T-cell (primary cell): ENCODE measurements around the gene RGS3. TPM values are rescaled to one million over a fixed set of nuclear protein-coding genes. Genes with fewer than 3 reads are reported as not detected.
A peak's percentile ranks its signal among the peaks of the same experiment; 100 is the strongest.

Experiments
- ATAC-seq, 4 experiments: fragments of 200-7000 bp in 3 of 4; fragments of 150-1000 bp in 1 of 4; cut with Tn5 transposase; replicated peaks in 1 of 4; 1 replicate in 3 of 4; 2 replicates in 1 of 4; pipeline ENCODE4 v1.10.0; 2021; ENCODE audit warnings: moderate library complexity in 3 of 4, mild to moderate bottlenecking in 2 of 4, moderate number of reproducible peaks in 1 of 4
- CTCF ChIA-PET, 2 donors: fragments of 300-600 bp; sonication (Branson Sonifier 250); formaldehyde crosslinking; loops; one replicate each; lab custom pipeline; 2022; ENCODE audit warnings: antibody characterized with exemption in 2 of 2; lab: Charles Lee
- POLR2A ChIA-PET, 2 donors: fragments of 300-600 bp; sonication (Branson Sonifier 250); formaldehyde crosslinking; loops; one replicate each; lab custom pipeline; 2022; ENCODE audit warnings: antibody characterized with exemption in 2 of 2; lab: Charles Lee
- DNase-seq, 35 experiments: peaks; one replicate each; pipeline versions ENCODE4 v3.0.0 to v3.0.0-alpha.2; 2013 to 2023
- H3K27ac ChIP-seq: one replicate; pipeline ENCODE4 v1.5.1; 2013; ENCODE audit warnings: low read length
- H3K27me3 ChIP-seq, 2 experiments: replicated peaks in 1 of 2; 1 replicate in 1 of 2; 2 replicates in 1 of 2; pipeline versions ENCODE4 v1.6.1 to v1.7.0; 2013; ENCODE audit warnings: low read length in 1 of 2, mixed read lengths in 1 of 2; ENCODE audit not compliant: control insufficient read depth in 2 of 2, insufficient read depth in 2 of 2; ENCODE audit errors: extremely low read depth in 1 of 2
- H3K36me3 ChIP-seq, 2 donors: 1 replicate in 1 of 2; 2 replicates in 1 of 2; pipeline versions ENCODE4 v1.6.1 to v1.7.0; 2013; ENCODE audit warnings: low read length in 1 of 2; ENCODE audit not compliant: control insufficient read depth in 2 of 2, insufficient read depth in 1 of 2; ENCODE audit errors: extremely low read depth in 1 of 2
- H3K4me1 ChIP-seq, 2 experiments: 1 replicate in 1 of 2; 2 replicates in 1 of 2; pipeline versions ENCODE4 v1.6.1 to v1.7.0; 2013; ENCODE audit warnings: low read length in 2 of 2, mixed read lengths in 1 of 2; ENCODE audit not compliant: insufficient read depth in 2 of 2, control insufficient read depth in 1 of 2; ENCODE audit errors: extremely low read depth in 1 of 2
- H3K4me3 ChIP-seq, 2 donors: 1 replicate in 1 of 2; 2 replicates in 1 of 2; pipeline versions ENCODE4 v1.5.1 to v1.7.0; 2013; ENCODE audit warnings: mild to moderate bottlenecking in 2 of 2, low read length in 1 of 2, moderate library complexity in 1 of 2; ENCODE audit not compliant: control insufficient read depth in 1 of 2; ENCODE audit errors: extremely low read depth in 1 of 2
- H3K9me3 ChIP-seq: 2 replicates; pipeline ENCODE4 v1.7.0; 2013
- H3K27ac Mint-ChIP-seq, 2 donors: one replicate each; pipeline ENCODE4 v1.8.0; 2020 to 2021; ENCODE audit warnings: mild to moderate bottlenecking in 2 of 2, mixed read lengths in 2 of 2
- H3K27me3 Mint-ChIP-seq, 2 donors: one replicate each; pipeline ENCODE4 v1.8.0; 2021 to 2022; ENCODE audit warnings: mixed read lengths in 2 of 2
- H3K36me3 Mint-ChIP-seq: one replicate; pipeline ENCODE4 v1.8.0; 2021; ENCODE audit warnings: mixed read lengths
- H3K4me1 Mint-ChIP-seq, 3 donors: one replicate each; pipeline ENCODE4 v1.8.0; 2020 to 2022; ENCODE audit warnings: mixed read lengths in 3 of 3, mild to moderate bottlenecking in 1 of 3
- H3K4me3 Mint-ChIP-seq, 3 donors: one replicate each; pipeline ENCODE4 v1.8.0; 2020 to 2022; ENCODE audit warnings: mild to moderate bottlenecking in 3 of 3, mixed read lengths in 3 of 3, moderate library complexity in 3 of 3
- H3K9me3 Mint-ChIP-seq, 3 donors: one replicate each; pipeline ENCODE4 v1.8.0; 2020 to 2022; ENCODE audit warnings: mixed read lengths in 3 of 3
- WGBS: methylation state at CpG from one replicate; pipeline ENCODE4 v1.1.5; 2013; ENCODE audit warnings: missing lambda C conversion rate; ENCODE audit not compliant: insufficient coverage; 5-methylcytosine and 5-hydroxymethylcytosine counted together
- total RNA-seq, 35 experiments: library from RNA in 6 of 35; stranded (reverse) in 6 of 35; fragments of 120-200 nt in 1 of 35; gene quantifications; one replicate each; pipeline versions ENCODE4 v1.2.1 to v1.2.4 and lab custom pipeline; 2013 to 2026

The RGS3 gene
- total RNA-seq, 5 donors from 2014 or later (not counting 1 experiment from before 2014, with no cell fraction given), result 15.9 to 36.5 (median 24.9) TPM

DNA sequence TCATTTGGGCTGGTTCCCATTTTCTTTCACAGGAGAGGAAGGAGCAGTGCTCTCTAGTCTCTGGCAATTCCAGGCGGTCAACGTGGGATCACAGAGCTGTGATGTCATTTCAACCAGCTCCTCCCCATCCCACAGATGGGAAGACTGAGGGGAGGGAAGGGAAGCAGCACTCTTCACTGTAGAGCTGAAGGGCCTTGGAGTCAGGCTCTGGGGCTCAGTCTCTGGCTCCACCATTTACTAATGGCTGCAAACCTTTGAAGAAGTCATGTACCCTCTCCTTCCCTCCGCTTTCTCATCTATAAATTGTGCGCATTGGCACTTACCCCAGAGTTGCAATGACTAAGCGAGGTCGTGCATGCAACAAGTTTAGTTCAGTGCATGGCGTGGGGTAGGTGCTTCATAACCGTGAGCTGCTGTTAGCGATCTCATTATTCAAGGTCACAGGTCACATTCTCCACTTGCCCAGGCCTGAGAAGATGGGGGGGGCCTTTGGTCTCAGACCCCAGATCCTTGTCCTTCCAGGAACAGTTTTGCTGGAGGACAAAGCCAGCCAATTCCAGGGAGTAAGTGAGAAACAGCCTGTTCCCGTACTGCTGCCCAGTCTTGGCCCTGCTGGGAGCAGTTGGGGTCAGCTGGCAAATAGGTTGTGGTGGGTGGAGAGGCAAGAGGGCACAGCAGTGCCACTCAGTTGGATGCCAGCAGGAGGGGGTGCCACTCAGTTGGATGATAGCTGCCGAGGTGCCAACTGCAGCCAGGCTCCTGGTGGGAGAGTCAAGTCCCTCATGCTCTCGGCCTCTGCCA lies 136.7 kb downstream of the RGS3 start:
- H3K27me3 Mint-ChIP-seq, result no peaks in the 10 kb centered on the region
- no peak overlapping the region for H3K27ac Mint-ChIP-seq
- no peak for ATAC-seq
- 84% methylated on average over 3 of the region's 12 CpGs for WGBS
- H3K27me3 ChIP-seq, result no peaks in the 10 kb centered on the region
- H3K36me3 Mint-ChIP-seq, result peaks cover 20% of the 10 kb centered on the region
- H3K9me3 ChIP-seq, result no peaks in the 10 kb centered on the region
- no peaks in the 10 kb centered on the region for H3K4me1 ChIP-seq
- H3K27ac ChIP-seq, result no peak overlapping the region
- H3K4me3 ChIP-seq, result no peak overlapping the region
- POLR2A ChIA-PET, result no interaction called here
- DNase-seq, result no peak
- CTCF ChIA-PET, result interaction anchor here in 1 of 2 donors (0.6 kb wide), 1 partner anchor 53 kb away, joined by 6 read pairs; no protein-coding TSS in a partner anchor
- no peaks in the 10 kb centered on the region for H3K4me1 Mint-ChIP-seq
- H3K9me3 Mint-ChIP-seq, result no peaks in the 10 kb centered on the region
- H3K36me3 ChIP-seq, result peaks cover 8 to 34% of the 10 kb centered on the region in 2 donors
- H3K4me3 Mint-ChIP-seq, result no peak overlapping the region

DNA sequence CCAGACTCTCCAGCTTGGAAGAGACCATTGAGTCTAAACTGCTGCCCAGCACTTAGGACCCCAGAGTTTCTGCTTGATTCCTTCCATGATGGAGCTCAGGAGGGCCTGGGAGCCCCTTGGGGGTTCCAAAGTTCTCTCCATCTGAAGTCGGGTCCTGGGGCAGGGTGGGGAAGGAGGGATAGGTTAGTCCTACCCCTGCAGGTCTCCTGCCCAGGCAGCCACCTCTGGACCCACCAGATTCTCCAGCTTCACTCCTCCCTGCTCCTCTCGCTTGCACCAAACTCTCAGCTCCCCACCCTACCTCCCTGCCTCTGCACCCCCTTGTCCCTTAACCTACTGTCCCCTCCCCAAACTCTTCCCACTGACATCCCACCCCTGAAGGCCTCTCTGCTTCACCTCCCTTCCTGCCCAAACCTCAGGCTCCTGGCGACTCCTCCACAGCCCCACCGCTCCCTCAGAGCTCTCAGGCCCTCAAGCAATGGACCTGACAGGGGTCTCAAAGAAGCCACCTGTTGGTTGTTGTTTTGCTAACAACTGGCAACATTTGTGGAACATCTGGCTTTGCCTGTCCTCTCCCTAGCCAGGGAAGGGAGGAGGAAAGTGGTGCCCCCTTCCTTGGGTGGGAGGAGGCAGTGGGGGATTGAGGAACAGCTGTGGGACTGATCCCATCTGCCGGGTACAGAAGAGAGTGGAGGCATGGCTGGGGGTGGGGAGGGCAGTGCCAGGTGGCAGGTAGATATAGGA lies 137.5 kb downstream of the RGS3 start:
- ChIA-PET POLR2A (no interaction called here), CTCF (interaction anchor here in 1 of 2 donors (0.6 kb wide), 1 partner anchor 52 kb away, joined by 6 read pairs; no protein-coding TSS in a partner anchor)
- H3K27me3 Mint-ChIP-seq, result no peaks in the 10 kb centered on the region
- DNase-seq (no peak), ATAC-seq (no peak)
- H3K9me3 ChIP-seq, result no peaks in the 10 kb centered on the region
- no peak overlapping the region for H3K4me3 Mint-ChIP-seq
- H3K4me3 ChIP-seq, result no peak overlapping the region
- peaks cover 12% of the 10 kb centered on the region for H3K36me3 Mint-ChIP-seq
- no peaks in the 10 kb centered on the region for H3K27me3 ChIP-seq
- no peaks in the 10 kb centered on the region for H3K4me1 ChIP-seq
- no peaks in the 10 kb centered on the region for H3K4me1 Mint-ChIP-seq
- WGBS, result 83% methylated on average over 2 of the region's 5 CpGs
- H3K27ac ChIP-seq, result no peak overlapping the region
- peaks cover 6 to 26% of the 10 kb centered on the region in 2 donors for H3K36me3 ChIP-seq
- H3K27ac Mint-ChIP-seq, result no peak overlapping the region
- H3K9me3 Mint-ChIP-seq, result no peaks in the 10 kb centered on the region

DNA sequence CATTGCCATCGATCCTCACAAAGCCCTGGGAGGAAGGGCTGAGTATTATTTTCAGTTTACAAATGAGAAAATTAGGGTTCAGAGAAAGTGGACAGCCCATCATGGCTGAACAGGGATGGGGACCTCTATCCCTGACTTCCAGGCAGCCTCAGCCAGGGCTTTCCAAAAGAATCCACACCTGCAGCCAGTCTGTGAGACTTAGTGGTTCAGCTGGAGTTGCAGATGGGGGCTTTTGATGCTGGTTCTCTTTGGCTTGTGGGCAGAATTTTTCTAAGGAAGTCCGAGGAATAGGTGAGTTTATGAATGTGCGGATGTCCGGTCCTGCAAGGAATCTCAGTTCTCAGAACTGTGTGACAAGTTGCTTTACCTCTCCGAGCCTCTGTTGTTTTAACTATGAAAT lies 138.1 kb downstream of the RGS3 start:
- no peaks in the 10 kb centered on the region for H3K9me3 ChIP-seq
- Mint-ChIP-seq H3K9me3 (no peaks in the 10 kb centered on the region), H3K4me1 (no peaks in the 10 kb centered on the region), H3K36me3 (peaks cover 6% of the 10 kb centered on the region), H3K27me3 (no peaks in the 10 kb centered on the region), H3K4me3 (no peak overlapping the region), H3K27ac (no peak overlapping the region)
- no peak for ATAC-seq
- H3K27ac ChIP-seq, result no peak overlapping the region
- 88% methylated on average over 5 of the region's 5 CpGs for WGBS
- no peaks in the 10 kb centered on the region for H3K27me3 ChIP-seq
- no peak overlapping the region for H3K4me3 ChIP-seq
- H3K4me1 ChIP-seq, result no peaks in the 10 kb centered on the region
- POLR2A ChIA-PET, result no interaction called here
- no peak for DNase-seq
- peaks cover 3 to 20% of the 10 kb centered on the region in 2 donors for H3K36me3 ChIP-seq
- CTCF ChIA-PET, result no interaction called here

DNA sequence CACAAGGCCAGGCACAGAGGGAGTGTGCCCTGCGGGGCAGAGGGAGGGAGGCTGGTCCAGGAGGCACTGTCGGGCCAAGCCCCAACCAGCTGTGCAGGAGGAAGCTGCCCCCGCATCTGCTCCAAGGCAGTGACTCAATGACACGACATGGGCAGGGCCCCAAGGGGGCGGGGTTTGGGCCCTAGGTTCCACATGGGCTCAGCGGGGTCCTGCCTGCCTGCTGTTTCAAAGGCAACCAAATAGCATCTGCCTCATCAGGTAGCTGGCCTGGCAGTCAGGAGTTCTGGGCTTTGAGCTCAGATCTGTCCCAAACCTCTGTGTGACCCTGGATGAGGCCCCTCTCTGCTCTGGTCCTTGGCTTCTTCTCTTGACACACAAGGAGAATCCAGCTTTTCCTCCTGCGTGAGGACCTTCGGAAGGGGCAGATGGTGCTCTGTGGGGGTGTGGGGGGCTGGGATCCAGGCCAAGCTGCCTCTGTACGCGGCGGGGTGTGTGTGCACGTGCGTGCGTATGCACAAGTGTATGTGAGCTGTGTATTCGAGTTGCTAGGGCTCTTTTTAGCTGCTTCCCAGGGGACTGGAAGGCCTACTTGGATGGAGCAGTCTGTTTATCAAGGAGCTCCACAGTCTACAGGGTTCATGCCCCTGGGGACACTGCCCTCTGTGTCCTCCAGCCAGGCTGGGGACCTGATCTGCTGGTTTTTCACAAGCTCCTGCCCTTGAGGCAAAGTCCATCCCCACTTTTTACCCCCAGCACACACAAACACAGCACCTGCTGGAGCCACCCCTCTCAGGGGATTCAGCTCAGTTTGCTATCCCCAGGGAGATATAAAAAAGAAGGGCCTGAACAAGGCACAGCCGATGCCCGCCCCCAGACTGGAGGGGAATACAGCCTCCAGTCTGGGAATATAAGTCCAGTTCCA lies 138.9 kb downstream of the RGS3 start:
- DNase-seq, result no peak
- Mint-ChIP-seq H3K4me1 (no peaks in the 10 kb centered on the region), H3K9me3 (no peaks in the 10 kb centered on the region), H3K27me3 (no peaks in the 10 kb centered on the region), H3K27ac (no peak overlapping the region), H3K36me3 (peaks cover 3% of the 10 kb centered on the region), H3K4me3 (no peak overlapping the region)
- Histone ChIP-seq H3K27me3 (no peaks in the 10 kb centered on the region), H3K27ac (no peak overlapping the region), H3K4me3 (no peak overlapping the region), H3K9me3 (no peaks in the 10 kb centered on the region), H3K36me3 (peaks cover 0 to 13% of the 10 kb centered on the region in 2 donors), H3K4me1 (no peaks in the 10 kb centered on the region)
- ChIA-PET CTCF (interaction anchor here (0.5 to 1.6 kb wide), 2 partner anchors 36 to 328 kb away, joined by 3 to 4 read pairs; no protein-coding TSS in a partner anchor), POLR2A (no interaction called here)
- peak in 1 of 4 experiments; percentile 44 for ATAC-seq
- 68% methylated on average over 15 of the region's 17 CpGs for WGBS

DNA sequence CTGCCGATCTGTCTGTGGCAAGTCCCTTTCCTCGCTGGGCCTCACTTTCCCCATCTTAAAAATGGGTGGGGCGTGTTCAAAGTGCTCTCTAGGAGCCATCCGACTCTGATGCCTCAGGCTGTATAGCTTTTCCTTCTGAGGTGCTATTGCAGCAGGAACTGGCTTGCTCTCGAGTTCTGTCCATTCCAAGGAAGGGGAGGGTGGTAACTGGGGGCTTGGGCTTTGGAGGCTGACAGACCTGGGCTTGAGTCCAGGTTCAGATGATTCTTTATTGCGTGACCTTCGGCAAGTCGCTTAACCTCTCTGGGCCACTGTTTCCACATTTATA lies 139.5 kb downstream of the RGS3 start:
- H3K4me3 ChIP-seq, result no peak overlapping the region
- ATAC-seq (no peak), DNase-seq (no peak)
- Mint-ChIP-seq H3K4me3 (no peak overlapping the region), H3K9me3 (no peaks in the 10 kb centered on the region), H3K27ac (no peak overlapping the region), H3K36me3 (peaks cover 2% of the 10 kb centered on the region), H3K4me1 (no peaks in the 10 kb centered on the region), H3K27me3 (no peaks in the 10 kb centered on the region)
- H3K27me3 ChIP-seq, result no peaks in the 10 kb centered on the region
- POLR2A ChIA-PET, result no interaction called here
- 91% methylated on average over 4 of the region's 8 CpGs for WGBS
- CTCF ChIA-PET, result interaction anchor here in 1 of 2 donors (1.6 kb wide), 1 partner anchor 329 kb away, joined by 4 read pairs; no protein-coding TSS in a partner anchor
- no peaks in the 10 kb centered on the region for H3K9me3 ChIP-seq
- peaks cover 0 to 7% of the 10 kb centered on the region in 2 donors for H3K36me3 ChIP-seq
- no peaks in the 10 kb centered on the region for H3K4me1 ChIP-seq
- no peak overlapping the region for H3K27ac ChIP-seq

DNA sequence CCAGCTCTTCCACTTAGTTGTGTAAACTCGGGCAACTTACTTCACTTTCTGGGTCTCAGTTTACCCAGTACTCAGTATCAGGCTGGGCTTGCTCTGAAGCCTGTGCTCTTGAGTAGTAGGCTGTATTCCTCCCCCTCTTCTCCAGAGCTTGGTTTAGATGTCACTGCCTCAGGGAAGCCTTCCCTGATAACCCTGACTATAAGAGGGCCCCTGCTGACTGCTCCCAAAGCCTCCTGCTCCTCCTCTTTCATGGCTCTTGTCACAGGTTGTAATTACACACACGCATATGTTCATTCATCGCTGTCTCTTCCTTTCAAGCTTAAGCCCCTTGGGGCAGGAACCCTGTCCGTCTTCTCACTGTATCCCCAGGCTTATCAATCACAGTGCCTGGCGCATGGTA lies 140.2 kb downstream of the RGS3 start:
- Mint-ChIP-seq H3K27me3 (no peaks in the 10 kb centered on the region), H3K9me3 (no peaks in the 10 kb centered on the region), H3K4me1 (no peaks in the 10 kb centered on the region), H3K4me3 (no peak overlapping the region), H3K36me3 (no peaks in the 10 kb centered on the region), H3K27ac (no peak overlapping the region)
- POLR2A ChIA-PET, result no interaction called here
- H3K4me3 ChIP-seq, result no peak overlapping the region
- H3K27me3 ChIP-seq, result no peaks in the 10 kb centered on the region
- H3K27ac ChIP-seq, result no peak overlapping the region
- CTCF ChIA-PET, result interaction anchor here in 1 of 2 donors (1.6 kb wide), 1 partner anchor 330 kb away, joined by 4 read pairs; no protein-coding TSS in a partner anchor
- no peak for DNase-seq
- H3K36me3 ChIP-seq, result no peaks in the 10 kb centered on the region
- 100% methylated on average over 1 of the region's 5 CpGs for WGBS
- no peaks in the 10 kb centered on the region for H3K4me1 ChIP-seq
- no peaks in the 10 kb centered on the region for H3K9me3 ChIP-seq
- no peak for ATAC-seq
